ENCODE data around the gene HECW1.

The HECW1 gene

DNA sequence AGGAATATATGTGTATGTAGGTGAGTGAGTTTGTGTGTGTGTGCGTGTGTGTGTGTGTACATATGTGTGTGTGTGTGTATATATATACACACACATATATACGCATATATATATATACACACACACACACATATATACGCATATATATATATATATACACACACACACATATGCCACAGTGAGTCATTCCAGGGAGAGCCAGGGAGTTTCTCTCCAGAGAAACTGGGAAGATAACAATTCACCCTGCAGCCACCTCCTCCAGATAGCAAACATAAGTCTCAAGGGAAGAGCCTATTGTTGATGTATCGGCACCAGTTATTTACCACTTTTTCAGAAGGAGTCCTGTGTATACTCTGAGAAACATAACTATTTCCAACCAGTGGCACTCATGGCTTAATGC lies 368.1 kb downstream of the HECW1 start:
- Histone ChIP-seq H2BK15ac (ENCODE audit: low read depth, poor library complexity, severe bottlenecking) (no peak overlapping the region), H3K79me1 (replicated peaks; ENCODE audit: low read length, poor library complexity, severe bottlenecking) (no peaks in the 10 kb centered on the region), H3K4me2 (ENCODE audit: low read length, poor library complexity, severe bottlenecking) (no peak overlapping the region), H3K9ac (ENCODE audit: low read length) (no peak overlapping the region), H3K4me3 (ENCODE audit: insufficient read depth in 1 of 2, low read depth in 1 of 2, low read length in 2 of 2) (no peak overlapping the region), H4K91ac (ENCODE audit: low read length) (no peak overlapping the region), H2BK120ac (ENCODE audit: low read depth, low read length) (no peak overlapping the region), H3K23ac (ENCODE audit: low read length in 2 of 2) (no peak overlapping the region), H3K18ac (ENCODE audit: low read depth in 1 of 2, low read length in 2 of 2) (no peak overlapping the region), H3K4ac (ENCODE audit: low read depth in 1 of 2, low read length in 2 of 2) (no peak overlapping the region), H4K8ac (ENCODE audit: low read length) (no peak overlapping the region), H2AFZ (ENCODE audit: low read depth, low read length) (no peak overlapping the region), H2AK5ac (ENCODE audit: low read length, severe bottlenecking) (no peak overlapping the region), H3K14ac (ENCODE audit: low read length in 2 of 2) (no peak overlapping the region), H3K36me3 (ENCODE audit: control insufficient read depth in 1 of 2, insufficient read depth in 2 of 2, low read depth in 1 of 2, low read length in 2 of 2) (peaks cover 0 to 2% of the 10 kb centered on the region in 2 experiments), H2BK5ac (ENCODE audit: low read depth, low read length, poor library complexity, severe bottlenecking) (peak overlapping the region; percentile 37), H3K27me3 (ENCODE audit: control insufficient read depth in 1 of 2, insufficient read depth in 1 of 2, low read length in 2 of 2) (no peaks in the 10 kb centered on the region), H3K27ac (ENCODE audit: low read length, poor library complexity, severe bottlenecking) (no peak overlapping the region), H3K9me3 (ENCODE audit: control insufficient read depth, low read length) (no peaks in the 10 kb centered on the region), H2BK12ac (ENCODE audit: low read length in 2 of 2) (no peak overlapping the region), H3K4me1 (ENCODE audit: control insufficient read depth, insufficient read depth, low read depth, low read length) (peaks cover 11% of the 10 kb centered on the region)
- 87% methylated on average over 3 of the region's 4 CpGs for whole genome bisulfite sequencing
- DNase-seq = peak; percentile 17

DNA sequence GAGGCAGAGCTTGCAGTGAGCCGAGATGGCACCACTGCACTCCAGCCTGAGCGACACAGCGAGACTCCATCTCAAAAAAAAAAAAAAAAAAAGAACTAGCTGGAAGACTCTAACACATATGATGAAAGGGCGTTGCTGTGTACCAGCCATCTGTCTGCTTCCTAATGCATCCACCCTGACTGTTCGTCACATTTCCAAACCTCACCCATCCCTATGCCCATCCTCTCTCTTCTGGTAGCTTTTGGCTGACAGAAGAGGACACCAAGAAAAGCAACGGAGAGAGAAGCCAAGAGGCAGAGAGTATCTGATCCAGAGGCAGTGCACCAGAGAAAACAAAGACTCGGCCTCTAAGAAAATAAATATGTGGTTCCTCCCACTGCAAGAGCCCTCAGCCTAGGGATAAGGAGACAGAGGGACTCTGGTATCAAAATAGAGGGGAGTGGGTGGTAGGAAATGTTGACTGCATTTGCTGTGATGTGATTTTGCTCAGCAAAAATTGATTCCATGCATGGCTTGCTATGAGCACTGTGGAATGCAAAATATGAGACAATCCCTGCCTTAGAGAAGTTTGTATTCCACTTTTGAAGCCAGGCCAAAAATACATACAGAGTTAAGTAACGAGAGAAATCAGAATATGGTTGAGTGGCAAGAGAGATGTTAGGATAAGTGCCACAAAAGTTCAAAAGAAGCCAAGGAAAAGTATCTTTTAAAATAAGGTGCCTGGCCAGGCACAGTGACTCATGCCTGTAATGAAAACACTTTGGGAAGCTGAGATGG lies 369.6 kb downstream of the HECW1 start:
- Histone ChIP-seq H4K91ac (ENCODE audit: low read length) (no peak overlapping the region), H3K36me3 (ENCODE audit: control insufficient read depth in 1 of 2, insufficient read depth in 2 of 2, low read depth in 1 of 2, low read length in 2 of 2) (peaks cover 0 to 2% of the 10 kb centered on the region in 2 experiments), H2BK120ac (ENCODE audit: low read depth, low read length) (no peak overlapping the region), H3K4me3 (ENCODE audit: insufficient read depth in 1 of 2, low read depth in 1 of 2, low read length in 2 of 2) (no peak overlapping the region), H3K14ac (ENCODE audit: low read length in 2 of 2) (no peak overlapping the region), H3K4me1 (ENCODE audit: control insufficient read depth, insufficient read depth, low read depth, low read length) (peaks cover 13% of the 10 kb centered on the region), H3K79me1 (replicated peaks; ENCODE audit: low read length, poor library complexity, severe bottlenecking) (no peaks in the 10 kb centered on the region), H3K9me3 (ENCODE audit: control insufficient read depth, low read length) (no peaks in the 10 kb centered on the region), H2AFZ (ENCODE audit: low read depth, low read length) (no peak overlapping the region), H3K4me2 (ENCODE audit: low read length, poor library complexity, severe bottlenecking) (no peak overlapping the region), H3K23ac (ENCODE audit: low read length in 2 of 2) (no peak overlapping the region), H2BK5ac (ENCODE audit: low read depth, low read length, poor library complexity, severe bottlenecking) (peak overlapping the region; percentile 66), H2BK15ac (ENCODE audit: low read depth, poor library complexity, severe bottlenecking) (no peak overlapping the region), H3K27me3 (ENCODE audit: control insufficient read depth in 1 of 2, insufficient read depth in 1 of 2, low read length in 2 of 2) (no peaks in the 10 kb centered on the region), H3K9ac (ENCODE audit: low read length) (no peak overlapping the region), H2BK12ac (ENCODE audit: low read length in 2 of 2) (no peak overlapping the region), H4K8ac (ENCODE audit: low read length) (no peak overlapping the region), H3K27ac (ENCODE audit: low read length, poor library complexity, severe bottlenecking) (peak overlapping the region; percentile 96), H3K4ac (ENCODE audit: low read depth in 1 of 2, low read length in 2 of 2) (no peak overlapping the region), H2AK5ac (ENCODE audit: low read length, severe bottlenecking) (peak overlapping the region; percentile 51), H3K18ac (ENCODE audit: low read depth in 1 of 2, low read length in 2 of 2) (no peak overlapping the region)
- WGBS = 88% methylated on average over 8 of the region's 8 CpGs
- no peak for DNase-seq

DNA sequence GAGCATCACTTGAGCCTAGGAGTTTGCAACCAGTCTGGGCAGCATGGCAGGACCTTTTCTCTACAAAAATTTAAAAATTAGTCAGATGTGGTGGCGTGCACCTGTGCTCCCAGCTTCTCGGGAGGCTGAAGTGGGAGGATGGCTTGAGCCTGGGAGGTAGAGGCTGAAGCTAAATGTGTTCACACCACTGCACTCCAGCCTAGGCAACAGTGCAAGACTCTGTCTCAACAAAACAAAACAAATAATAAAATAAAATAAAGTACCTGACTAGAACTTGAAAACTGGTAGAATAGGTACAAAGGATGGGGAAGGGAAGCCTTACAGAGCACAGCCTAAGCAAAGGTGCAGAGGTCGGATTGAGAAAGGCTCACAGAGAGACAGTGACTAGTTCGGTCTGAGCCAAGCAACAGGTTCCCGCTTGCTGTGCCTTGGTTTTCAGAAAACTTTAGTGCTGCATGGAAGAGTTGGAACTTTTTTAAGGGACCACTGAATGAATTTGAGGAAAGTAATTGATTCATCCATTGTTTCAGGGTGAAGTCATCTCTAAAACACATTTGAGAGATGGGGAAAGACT lies 370.3 kb downstream of the HECW1 start:
- Histone ChIP-seq H2BK5ac (ENCODE audit: low read depth, low read length, poor library complexity, severe bottlenecking) (no peak overlapping the region), H2BK12ac (ENCODE audit: low read length in 2 of 2) (no peak overlapping the region), H3K9ac (ENCODE audit: low read length) (no peak overlapping the region), H4K8ac (ENCODE audit: low read length) (no peak overlapping the region), H4K91ac (ENCODE audit: low read length) (no peak overlapping the region), H3K79me1 (replicated peaks; ENCODE audit: low read length, poor library complexity, severe bottlenecking) (no peaks in the 10 kb centered on the region), H3K9me3 (ENCODE audit: control insufficient read depth, low read length) (no peaks in the 10 kb centered on the region), H3K4me3 (ENCODE audit: insufficient read depth in 1 of 2, low read depth in 1 of 2, low read length in 2 of 2) (no peak overlapping the region), H3K14ac (ENCODE audit: low read length in 2 of 2) (no peak overlapping the region), H3K4ac (ENCODE audit: low read depth in 1 of 2, low read length in 2 of 2) (no peak overlapping the region), H3K23ac (ENCODE audit: low read length in 2 of 2) (no peak overlapping the region), H3K36me3 (ENCODE audit: control insufficient read depth in 1 of 2, insufficient read depth in 2 of 2, low read depth in 1 of 2, low read length in 2 of 2) (peaks cover 0 to 2% of the 10 kb centered on the region in 2 experiments), H2BK15ac (ENCODE audit: low read depth, poor library complexity, severe bottlenecking) (no peak overlapping the region), H3K4me2 (ENCODE audit: low read length, poor library complexity, severe bottlenecking) (no peak overlapping the region), H3K18ac (ENCODE audit: low read depth in 1 of 2, low read length in 2 of 2) (no peak overlapping the region), H2BK120ac (ENCODE audit: low read depth, low read length) (no peak overlapping the region), H2AFZ (ENCODE audit: low read depth, low read length) (no peak overlapping the region), H3K27ac (ENCODE audit: low read length, poor library complexity, severe bottlenecking) (peak overlapping the region; percentile 96), H2AK5ac (ENCODE audit: low read length, severe bottlenecking) (peak overlapping the region; percentile 94), H3K27me3 (ENCODE audit: control insufficient read depth in 1 of 2, insufficient read depth in 1 of 2, low read length in 2 of 2) (no peaks in the 10 kb centered on the region), H3K4me1 (ENCODE audit: control insufficient read depth, insufficient read depth, low read depth, low read length) (peaks cover 15% of the 10 kb centered on the region)
- DNase-seq = no peak
- WGBS = 85% methylated on average over 4 of the region's 5 CpGs

DNA sequence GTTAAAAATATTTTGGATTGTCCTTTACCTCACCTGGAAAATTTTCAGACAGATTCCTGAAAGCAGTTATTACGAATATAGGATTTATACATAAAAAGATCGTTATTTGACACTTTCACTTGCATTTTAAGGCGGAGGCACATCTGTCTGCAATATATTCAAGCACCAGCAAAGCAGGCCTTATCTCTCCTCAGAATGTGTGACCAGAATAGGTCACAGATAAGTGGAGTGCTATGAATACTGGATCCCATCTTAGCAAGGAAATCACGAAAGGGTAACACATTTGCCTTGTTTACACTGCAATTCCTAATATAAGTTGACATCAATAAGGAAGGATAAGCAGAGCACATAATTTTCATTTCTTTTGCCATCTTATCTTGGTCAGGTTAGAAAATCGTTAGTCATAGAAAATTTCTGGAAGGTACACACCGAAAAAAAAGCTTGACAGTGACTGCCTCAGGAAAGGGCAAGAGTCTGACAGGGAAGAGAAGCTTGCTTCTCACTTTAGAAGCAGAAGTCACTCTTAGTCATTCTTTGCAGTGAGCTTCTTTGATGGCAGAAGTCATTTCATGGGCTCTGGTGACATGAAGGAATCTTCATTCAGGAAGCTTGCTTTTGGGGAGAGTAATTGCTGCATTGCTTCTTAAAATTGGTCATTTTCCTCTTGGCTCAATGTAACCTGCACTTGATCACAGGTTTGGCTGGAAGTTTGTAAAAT lies 372.4 kb downstream of the HECW1 start:
- Histone ChIP-seq H2AK5ac (ENCODE audit: low read length, severe bottlenecking) (peak overlapping the region; percentile 96), H2BK120ac (ENCODE audit: low read depth, low read length) (no peak overlapping the region), H2BK15ac (ENCODE audit: low read depth, poor library complexity, severe bottlenecking) (no peak overlapping the region), H3K23ac (ENCODE audit: low read length in 2 of 2) (no peak overlapping the region), H4K91ac (ENCODE audit: low read length) (no peak overlapping the region), H2AFZ (ENCODE audit: low read depth, low read length) (no peak overlapping the region), H4K8ac (ENCODE audit: low read length) (no peak overlapping the region), H3K4me1 (ENCODE audit: control insufficient read depth, insufficient read depth, low read depth, low read length) (peaks cover 16% of the 10 kb centered on the region), H3K27ac (ENCODE audit: low read length, poor library complexity, severe bottlenecking) (no peak overlapping the region), H3K79me1 (replicated peaks; ENCODE audit: low read length, poor library complexity, severe bottlenecking) (no peaks in the 10 kb centered on the region), H3K9me3 (ENCODE audit: control insufficient read depth, low read length) (no peaks in the 10 kb centered on the region), H3K4me3 (ENCODE audit: insufficient read depth in 1 of 2, low read depth in 1 of 2, low read length in 2 of 2) (no peak overlapping the region), H3K14ac (ENCODE audit: low read length in 2 of 2) (no peak overlapping the region), H3K9ac (ENCODE audit: low read length) (no peak overlapping the region), H2BK12ac (ENCODE audit: low read length in 2 of 2) (no peak overlapping the region), H2BK5ac (ENCODE audit: low read depth, low read length, poor library complexity, severe bottlenecking) (no peak overlapping the region), H3K36me3 (ENCODE audit: control insufficient read depth in 1 of 2, insufficient read depth in 2 of 2, low read depth in 1 of 2, low read length in 2 of 2) (no peaks in the 10 kb centered on the region), H3K4ac (ENCODE audit: low read depth in 1 of 2, low read length in 2 of 2) (no peak overlapping the region), H3K18ac (ENCODE audit: low read depth in 1 of 2, low read length in 2 of 2) (no peak overlapping the region), H3K27me3 (ENCODE audit: control insufficient read depth in 1 of 2, insufficient read depth in 1 of 2, low read length in 2 of 2) (no peaks in the 10 kb centered on the region), H3K4me2 (ENCODE audit: low read length, poor library complexity, severe bottlenecking) (no peak overlapping the region)
- DNase-seq = no peak
- 92% methylated on average over 5 of the region's 6 CpGs for WGBS
